Osteoblast (primary cell): Measurements from ENCODE around the gene TOE1. TPM values are rescaled to one million over a fixed set of nuclear protein-coding genes. Genes with fewer than 3 reads are reported as not detected.
"Not testable (repeated sequence)": the region's sequence is repeated elsewhere in the genome, so short reads cannot be mapped to it uniquely, and the experiment has no call there.

Source experiments
- DNase-seq: peaks from one replicate; pipeline ENCODE4 v3.0.0; 2011; ENCODE audit warnings: low spot score, mixed read lengths; ENCODE audit not compliant: insufficient read length; ENCODE audit errors: missing footprints
- H2AFZ ChIP-seq: 2 replicates; pipeline ENCODE4 v1.6.0; 2011; ENCODE audit warnings: mild to moderate bottlenecking, low read length
- H3K27ac ChIP-seq: 2 replicates; pipeline ENCODE4 v1.5.1; 2011; ENCODE audit warnings: mild to moderate bottlenecking, low read depth, low read length, moderate library complexity
- H3K27me3 ChIP-seq: 2 replicates; pipeline ENCODE4 v1.6.0; 2012; ENCODE audit warnings: mild to moderate bottlenecking, control low read depth, inconsistent platforms, low read length, moderate library complexity; ENCODE audit not compliant: insufficient read depth
- H3K36me3 ChIP-seq: 2 replicates; pipeline ENCODE4 v1.5.1; 2011; ENCODE audit warnings: mild to moderate bottlenecking, low read length, control low read depth, moderate library complexity; ENCODE audit not compliant: insufficient read depth
- H3K4me1 ChIP-seq: 2 replicates; pipeline ENCODE4 v1.5.1; 2011; ENCODE audit warnings: mild to moderate bottlenecking, low read length, control low read depth, moderate library complexity; ENCODE audit not compliant: insufficient read depth
- H3K4me2 ChIP-seq: 2 replicates; pipeline ENCODE4 v1.6.0; 2011; ENCODE audit warnings: mild to moderate bottlenecking, low read length; ENCODE audit not compliant: insufficient read depth
- H3K4me3 ChIP-seq: fragments of 200-600 bp; sonication (generic); 3 replicates; pipeline ENCODE4 v1.5.1; 2012; ENCODE audit warnings: mild to moderate bottlenecking, low read length, inconsistent platforms; ENCODE audit not compliant: insufficient read depth
- H3K79me2 ChIP-seq: 2 replicates; pipeline ENCODE4 v1.6.0; 2012; ENCODE audit warnings: mild to moderate bottlenecking, low read length, control low read depth, inconsistent platforms; ENCODE audit not compliant: insufficient read depth
- H3K9me3 ChIP-seq: 2 replicates; pipeline ENCODE4 v1.5.1; 2011; ENCODE audit warnings: low read depth, low read length, control low read depth
- H4K20me1 ChIP-seq: 2 replicates; pipeline ENCODE4 v1.6.0; 2012; ENCODE audit warnings: mild to moderate bottlenecking, low read length, control low read depth; ENCODE audit not compliant: insufficient read depth
- CTCF ChIP-seq: IDR thresholded peaks from 2 replicates; pipeline ENCODE4 v1.5.1; 2011; ENCODE audit warnings: mild to moderate bottlenecking, low read depth, low read length, moderate library complexity; ENCODE audit errors: extremely low read depth
- total RNA-seq: library from RNA; depleted of rRNA; stranded (reverse); fragments of >200 nt; gene quantifications from 2 replicates; pipeline ENCODE4 v1.2.3, GENCODE V29; 2012

TOE1 gene
- total RNA-seq, 1 donor = 6.5 TPM

GRCh38 chr1:45356186-45356585 is 16.2 kb downstream of the TOE1 start:
- no peaks in the 10 kb centered on the region for H3K36me3 ChIP-seq
- H2AFZ ChIP-seq = no peak overlapping the region
- no peak for DNase-seq
- peaks cover 12% of the 10 kb centered on the region for H3K4me1 ChIP-seq
- TF ChIP-seq CTCF = no peak
- H4K20me1 ChIP-seq = no peaks in the 10 kb centered on the region
- no peaks in the 10 kb centered on the region for H3K79me2 ChIP-seq
- no peak overlapping the region for H3K27ac ChIP-seq
- no peaks in the 10 kb centered on the region for H3K27me3 ChIP-seq
- no peaks in the 10 kb centered on the region for H3K9me3 ChIP-seq
- H3K4me3 ChIP-seq = no peak overlapping the region
- no peak overlapping the region for H3K4me2 ChIP-seq

- peak; percentile 76 for TF ChIP-seq CTCF
- H3K27me3 ChIP-seq = no peaks in the 10 kb centered on the region
- peak overlapping the region; percentile 95 for H2AFZ ChIP-seq
- no peaks in the 10 kb centered on the region for H3K79me2 ChIP-seq
- peak; percentile 6 for DNase-seq
- peaks cover 12% of the 10 kb centered on the region for H3K4me1 ChIP-seq
- H3K36me3 ChIP-seq = no peaks in the 10 kb centered on the region
- H3K27ac ChIP-seq = peak overlapping the region; percentile 42
- peak overlapping the region; percentile 71 for H3K4me2 ChIP-seq
- H3K9me3 ChIP-seq = no peaks in the 10 kb centered on the region
- H4K20me1 ChIP-seq = no peaks in the 10 kb centered on the region
- peak overlapping the region; percentile 46 for H3K4me3 ChIP-seq
Observed at GRCh38 chr1:45359882-45360513, 20.0 kb downstream of the TOE1 start.

- not testable (repeated sequence) for H4K20me1 ChIP-seq, H3K79me2 ChIP-seq, H3K9me3 ChIP-seq, H3K27me3 ChIP-seq, H3K36me3 ChIP-seq
- peaks cover 12% of the 10 kb centered on the region for H3K4me1 ChIP-seq
- H3K4me2 ChIP-seq = peak overlapping the region; percentile 71
- H2AFZ ChIP-seq = peak overlapping the region; percentile 95
- H3K4me3 ChIP-seq = peak overlapping the region; percentile 39
- peak; percentile 86 for DNase-seq
- H3K27ac ChIP-seq = peak overlapping the region; percentile 27
Observed at GRCh38 chr1:45360981-45361380, 21.0 kb downstream of the TOE1 start.

DNA sequence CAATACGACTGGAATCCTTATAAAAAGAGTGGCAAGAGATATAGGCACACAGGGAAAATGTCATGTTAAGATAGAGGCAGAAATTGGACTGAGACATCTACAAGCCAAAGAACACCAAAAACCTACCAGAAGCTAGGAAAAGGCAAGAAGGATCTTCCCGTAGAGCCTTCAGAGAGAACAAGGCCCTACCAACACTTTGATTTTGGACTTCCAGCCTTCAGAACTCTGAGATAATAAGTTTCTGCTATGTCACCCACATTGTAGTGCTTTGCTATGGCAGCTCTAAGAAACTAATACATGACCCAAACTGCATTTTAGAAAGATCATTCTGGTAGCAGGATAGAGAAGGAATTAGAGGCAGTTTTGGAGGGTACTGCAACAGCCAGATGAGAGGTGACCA is 24.3 kb downstream of the TOE1 start:
- no peaks in the 10 kb centered on the region for H3K79me2 ChIP-seq
- no peak overlapping the region for H3K4me2 ChIP-seq
- no peaks in the 10 kb centered on the region for H3K9me3 ChIP-seq
- no peaks in the 10 kb centered on the region for H3K27me3 ChIP-seq
- H3K4me1 ChIP-seq = peaks cover 12% of the 10 kb centered on the region
- no peaks in the 10 kb centered on the region for H3K36me3 ChIP-seq
- no peak overlapping the region for H3K4me3 ChIP-seq
- no peak for DNase-seq
- no peak overlapping the region for H2AFZ ChIP-seq
- H3K27ac ChIP-seq = no peak overlapping the region
- no peaks in the 10 kb centered on the region for H4K20me1 ChIP-seq
- no peak for TF ChIP-seq CTCF
